OCI-LY3 (cell line): ENCODE data around the gene PSG6.
"Not testable (repeated sequence)": the region's sequence is repeated elsewhere in the genome, so short reads cannot be mapped to it uniquely, and the experiment has no call there.

ENCODE experiments used
- H2AFZ ChIP-seq: fragments of 200-600, 300-600 bp; shearing (Covaris generic); 2 replicates; pipeline ENCODE4 v1.6.0; 2014; ENCODE audit warnings: antibody characterized with exemption, low read depth, low read length
- H3K27ac ChIP-seq: fragments of 200-600, 300-600 bp; sonication (generic); 2 replicates; pipeline ENCODE4 v1.5.1; 2014; ENCODE audit warnings: mild to moderate bottlenecking, low read length, moderate library complexity, mixed read lengths
- H3K27me3 ChIP-seq: fragments of 200-600, 300-600 bp; sonication (generic); 2 replicates; pipeline ENCODE4 v1.6.1; 2014; ENCODE audit warnings: low read depth, low read length, mixed read lengths
- H3K36me3 ChIP-seq: fragments of 200-600, 300-600 bp; sonication (generic); replicated peaks from 2 replicates; pipeline ENCODE3; 2014; ENCODE audit warnings: low read depth, low read length, mixed read lengths
- H3K4me1 ChIP-seq: fragments of 300-600, 200-600 bp; sonication (generic); 2 replicates; pipeline ENCODE4 v1.6.1; 2014; ENCODE audit warnings: low read length, mixed read lengths
- H3K4me2 ChIP-seq: fragments of 200-600, 300-600 bp; sonication (generic); 2 replicates; pipeline ENCODE4 v1.6.1; 2014; ENCODE audit warnings: low read length, mixed read lengths
- H3K4me3 ChIP-seq: fragments of 300-600, 200-600 bp; sonication (generic); 2 replicates; pipeline ENCODE4 v1.5.1; 2014; ENCODE audit warnings: antibody characterized with exemption, mild to moderate bottlenecking, low read length, moderate library complexity
- H3K79me2 ChIP-seq: fragments of 300-600, 200-600 bp; shearing (Covaris generic); 2 replicates; pipeline ENCODE4 v1.6.1; 2014; ENCODE audit warnings: mild to moderate bottlenecking, low read length, mixed read lengths
- H3K9ac ChIP-seq: fragments of 300-600, 200-600 bp; shearing (Covaris generic); 2 replicates; pipeline ENCODE4 v1.6.0; 2014; ENCODE audit warnings: mild to moderate bottlenecking, low read length, moderate library complexity
- H3K9me3 ChIP-seq: fragments of 200-600, 300-600 bp; shearing (Covaris generic); 2 replicates; pipeline ENCODE4 v1.6.1; 2014; ENCODE audit warnings: low read length, mixed read lengths; ENCODE audit not compliant: insufficient read depth
- H4K20me1 ChIP-seq: fragments of 200-600, 300-600 bp; sonication (generic); 2 replicates; pipeline ENCODE4 v1.6.1; 2016; ENCODE audit warnings: low read length, mixed read lengths; ENCODE audit not compliant: insufficient read depth

Gene PSG6

GRCh38 chr19:42900561-42900960 is 17.1 kb downstream of the PSG6 start:
- not testable (repeated sequence) for H3K27me3 ChIP-seq, H2AFZ ChIP-seq, H3K36me3 ChIP-seq, H3K9ac ChIP-seq, H3K79me2 ChIP-seq, H4K20me1 ChIP-seq, H3K4me3 ChIP-seq, H3K4me1 ChIP-seq, H3K4me2 ChIP-seq, H3K9me3 ChIP-seq, H3K27ac ChIP-seq

GRCh38 chr19:42899674-42900073 is 18.0 kb downstream of the PSG6 start:
- not testable (repeated sequence) for H3K27ac ChIP-seq

GRCh38 chr19:42899110-42899509 is 18.6 kb downstream of the PSG6 start:
- not testable (repeated sequence) for H3K79me2 ChIP-seq, H3K4me1 ChIP-seq, H4K20me1 ChIP-seq, H3K4me2 ChIP-seq, H3K27me3 ChIP-seq, H2AFZ ChIP-seq, H3K36me3 ChIP-seq, H3K9me3 ChIP-seq, H3K27ac ChIP-seq, H3K9ac ChIP-seq, H3K4me3 ChIP-seq

More at GRCh38 chr19:42899674-42900073, 18.0 kb downstream of the PSG6 start:
- not testable (repeated sequence) for H3K36me3 ChIP-seq, H3K79me2 ChIP-seq, H3K27me3 ChIP-seq, H3K4me3 ChIP-seq, H3K9me3 ChIP-seq, H3K9ac ChIP-seq, H4K20me1 ChIP-seq, H3K4me1 ChIP-seq, H3K4me2 ChIP-seq, H2AFZ ChIP-seq

GRCh38 chr19:42898656-42899055 is 19.0 kb downstream of the PSG6 start:
- not testable (repeated sequence) for H3K79me2 ChIP-seq, H4K20me1 ChIP-seq, H3K9me3 ChIP-seq, H3K4me1 ChIP-seq, H3K4me3 ChIP-seq, H3K4me2 ChIP-seq, H3K27ac ChIP-seq, H3K27me3 ChIP-seq, H3K9ac ChIP-seq, H2AFZ ChIP-seq, H3K36me3 ChIP-seq

- not testable (repeated sequence) for H2AFZ ChIP-seq, H3K4me2 ChIP-seq, H3K27ac ChIP-seq, H3K36me3 ChIP-seq, H3K79me2 ChIP-seq, H3K27me3 ChIP-seq, H3K9me3 ChIP-seq, H3K9ac ChIP-seq, H4K20me1 ChIP-seq, H3K4me3 ChIP-seq, H3K4me1 ChIP-seq
Measured at GRCh38 chr19:42897729-42898128, 20.0 kb downstream of the PSG6 start.

GRCh38 chr19:42890446-42890845 is 27.2 kb downstream of the PSG6 start:
- H3K27ac ChIP-seq, H3K9ac ChIP-seq, H4K20me1 ChIP-seq, H3K36me3 ChIP-seq, H3K9me3 ChIP-seq, H3K79me2 ChIP-seq, H2AFZ ChIP-seq, H3K4me2 ChIP-seq, H3K27me3 ChIP-seq, H3K4me1 ChIP-seq, H3K4me3 ChIP-seq: not testable (repeated sequence)

- H3K9ac ChIP-seq, H3K4me3 ChIP-seq, H3K36me3 ChIP-seq, H3K4me1 ChIP-seq, H3K27ac ChIP-seq, H3K9me3 ChIP-seq, H3K27me3 ChIP-seq, H3K79me2 ChIP-seq, H3K4me2 ChIP-seq, H4K20me1 ChIP-seq, H2AFZ ChIP-seq: not testable (repeated sequence)
Measured at GRCh38 chr19:42887876-42888445, 29.7 kb downstream of the PSG6 start.

GRCh38 chr19:42882730-42883129 is 35.0 kb downstream of the PSG6 start:
- H4K20me1 ChIP-seq, H3K4me1 ChIP-seq, H3K9me3 ChIP-seq, H3K27me3 ChIP-seq, H3K36me3 ChIP-seq, H2AFZ ChIP-seq, H3K4me2 ChIP-seq, H3K27ac ChIP-seq, H3K9ac ChIP-seq, H3K79me2 ChIP-seq, H3K4me3 ChIP-seq: not testable (repeated sequence)

GRCh38 chr19:42882010-42882409 is 35.7 kb downstream of the PSG6 start:
- H3K27ac ChIP-seq, H3K27me3 ChIP-seq, H3K4me3 ChIP-seq, H3K4me2 ChIP-seq, H2AFZ ChIP-seq, H3K9ac ChIP-seq, H3K79me2 ChIP-seq, H3K4me1 ChIP-seq, H4K20me1 ChIP-seq, H3K36me3 ChIP-seq, H3K9me3 ChIP-seq: not testable (repeated sequence)
